ENCODE measurements around the gene SLC66A2. TPM values are rescaled to one million over a fixed set of nuclear protein-coding genes. Genes with fewer than 3 reads are reported as not detected.

Gene SLC66A2
- total RNA-seq, 1 experiment from 2014 or later: 13.0 TPM

GRCh38 chr18:79923896-79924585 lies 27.4 kb downstream of the SLC66A2 start:
- no peak for TF ChIP-seq CTCF (conservative IDR thresholded peaks at IDR 0.05)
- H4K91ac ChIP-seq (ENCODE audit: insufficient read length, low read depth, low read length): no peak overlapping the region
- no peak overlapping the region for H3K27ac Mint-ChIP-seq
- peaks cover 12 to 14% of the 10 kb centered on the region in 2 experiments for H3K9me3 Mint-ChIP-seq
- H3K4me1 Mint-ChIP-seq: peaks cover 13% of the 10 kb centered on the region in 2 experiments
- no peak overlapping the region for H3K23ac ChIP-seq (ENCODE audit: insufficient read length, low read depth, low read length)
- H3K27me3 ChIP-seq (ENCODE audit: insufficient read depth, low read length): no peaks in the 10 kb centered on the region; the same call in 1 of the 2 replicates
- no peak overlapping the region for H2AK5ac ChIP-seq (ENCODE audit: insufficient read length, low read length)
- H3K4me2 ChIP-seq (ENCODE audit: insufficient read depth, insufficient read length, low read length): no peak overlapping the region
- no peak overlapping the region for H3K9ac ChIP-seq (ENCODE audit: extremely low read depth, insufficient read length, low read length)
- H2BK120ac ChIP-seq (ENCODE audit: low read depth, low read length, poor library complexity, severe bottlenecking): no peak overlapping the region
- H3K27ac ChIP-seq (ENCODE audit: insufficient read length, low read depth, low read length): no peak overlapping the region
- no peaks in the 10 kb centered on the region for H3K9me3 ChIP-seq (ENCODE audit: control insufficient read depth, low read depth, low read length)
- H2BK12ac ChIP-seq (ENCODE audit: insufficient read length, low read depth, low read length): no peak overlapping the region
- H2AFZ ChIP-seq (ENCODE audit: low read length): no peak overlapping the region
- H3K4me3 Mint-ChIP-seq: no peak overlapping the region
- no peak for DNase-seq
- peaks cover 5 to 23% (median 9%) of the 10 kb centered on the region in 3 experiments for H3K36me3 Mint-ChIP-seq (ENCODE audit: insufficient read depth in 1 of 3, low read depth in 3 of 3)
- no CpG with 5 or more reads among the region's 26 CpGs for WGBS (ENCODE audit: extremely low coverage, insufficient read length, low lambda C conversion rate)
- H3K18ac ChIP-seq (ENCODE audit: insufficient read length, low read depth, low read length): no peak overlapping the region
- no peak overlapping the region for H3K14ac ChIP-seq (ENCODE audit: insufficient read depth, low read length)
- no peaks in the 10 kb centered on the region for H3K79me1 ChIP-seq (ENCODE audit: insufficient read depth, low read depth, low read length, poor library complexity, severe bottlenecking)
- no peak overlapping the region for H2BK20ac ChIP-seq (ENCODE audit: low read depth, low read length, poor library complexity, severe bottlenecking)
- H3K27me3 Mint-ChIP-seq (ENCODE audit: low read depth): no peaks in the 10 kb centered on the region; the same call in 1 of the 2 replicates
- H3K79me2 ChIP-seq (ENCODE audit: insufficient read depth, low read length): no peaks in the 10 kb centered on the region
- no peak overlapping the region for H3K4ac ChIP-seq (ENCODE audit: low read depth, low read length)
- H4K5ac ChIP-seq (ENCODE audit: insufficient read length, low read depth, low read length): no peak overlapping the region
- H3T11ph ChIP-seq (ENCODE audit: low read length): no peak overlapping the region
- no peak overlapping the region for H2BK5ac ChIP-seq (ENCODE audit: insufficient read length, low read length)
- no peak overlapping the region for H4K8ac ChIP-seq (replicated peaks; ENCODE audit: insufficient read length, low read depth, low read length)
- no peaks in the 10 kb centered on the region for H3K4me1 ChIP-seq (ENCODE audit: insufficient read depth, low read length)
- H3K23me2 ChIP-seq (ENCODE audit: insufficient read length, low read depth, low read length, poor library complexity, severe bottlenecking): no peaks in the 10 kb centered on the region
- H2BK15ac ChIP-seq (ENCODE audit: low read depth, low read length): no peak overlapping the region
- H3K56ac ChIP-seq (ENCODE audit: insufficient read length, low read depth, low read length): no peak overlapping the region
- no peaks in the 10 kb centered on the region for H4K20me1 ChIP-seq (ENCODE audit: control insufficient read depth, insufficient read depth, insufficient read length)
